ENCODE results near the gene WWOX. TPM values are rescaled to one million over a fixed set of nuclear protein-coding genes. Genes with fewer than 3 reads are reported as not detected.

Gene WWOX
- total RNA-seq, 4 donors from 2014 or later: 76.8 to 102 (median 83.6) TPM

DNA sequence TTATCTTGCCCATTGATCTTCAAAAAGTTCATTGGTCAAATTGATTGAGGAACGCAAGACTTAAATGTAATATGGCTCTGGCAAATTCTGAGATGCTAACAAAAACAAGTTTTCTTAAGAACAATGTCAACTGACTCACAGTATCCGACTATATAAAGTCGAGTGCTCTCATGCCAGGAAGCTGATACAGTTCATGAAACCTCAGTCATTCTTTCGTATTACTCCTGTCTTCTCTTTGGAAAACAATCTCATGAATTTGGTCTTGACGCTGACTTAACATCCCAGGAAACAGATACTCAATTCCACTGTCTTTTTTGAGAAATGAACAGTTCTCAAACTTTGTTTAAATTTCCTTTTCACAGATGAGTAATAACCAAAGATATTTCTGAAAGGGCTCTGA lies 796.2 kb downstream of the WWOX start:
- no peak for DNase-seq (ENCODE audit: low spot score in 2 of 2)
- H3K4me1 ChIP-seq: peaks cover 0 to 4% (median 0%) of the 10 kb centered on the region in 4 donors
- no peaks in the 10 kb centered on the region for H3K27me3 ChIP-seq
- TF ChIP-seq POLR2A (IDR thresholded peaks at IDR 0.05) (no peak), EP300 (IDR thresholded peaks at IDR 0.05) (no peak)
- TF ChIP-seq, protein P1, sequence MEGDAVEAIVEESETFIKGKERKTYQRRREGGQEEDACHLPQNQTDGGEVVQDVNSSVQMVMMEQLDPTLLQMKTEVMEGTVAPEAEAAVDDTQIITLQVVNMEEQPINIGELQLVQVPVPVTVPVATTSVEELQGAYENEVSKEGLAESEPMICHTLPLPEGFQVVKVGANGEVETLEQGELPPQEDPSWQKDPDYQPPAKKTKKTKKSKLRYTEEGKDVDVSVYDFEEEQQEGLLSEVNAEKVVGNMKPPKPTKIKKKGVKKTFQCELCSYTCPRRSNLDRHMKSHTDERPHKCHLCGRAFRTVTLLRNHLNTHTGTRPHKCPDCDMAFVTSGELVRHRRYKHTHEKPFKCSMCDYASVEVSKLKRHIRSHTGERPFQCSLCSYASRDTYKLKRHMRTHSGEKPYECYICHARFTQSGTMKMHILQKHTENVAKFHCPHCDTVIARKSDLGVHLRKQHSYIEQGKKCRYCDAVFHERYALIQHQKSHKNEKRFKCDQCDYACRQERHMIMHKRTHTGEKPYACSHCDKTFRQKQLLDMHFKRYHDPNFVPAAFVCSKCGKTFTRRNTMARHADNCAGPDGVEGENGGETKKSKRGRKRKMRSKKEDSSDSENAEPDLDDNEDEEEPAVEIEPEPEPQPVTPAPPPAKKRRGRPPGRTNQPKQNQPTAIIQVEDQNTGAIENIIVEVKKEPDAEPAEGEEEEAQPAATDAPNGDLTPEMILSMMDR (IDR thresholded peaks at IDR 0.05): no peak
- WGBS, 2 donors: 51 to 62% methylated on average over 5 of the region's 5 CpGs
- H3K4me3 ChIP-seq: no peak overlapping the region
- H3K36me3 ChIP-seq: no peaks in the 10 kb centered on the region
- no peaks in the 10 kb centered on the region for H3K9me3 ChIP-seq
- H3K27ac ChIP-seq: peak overlapping the region in 1 of 4 donors; percentile 42

DNA sequence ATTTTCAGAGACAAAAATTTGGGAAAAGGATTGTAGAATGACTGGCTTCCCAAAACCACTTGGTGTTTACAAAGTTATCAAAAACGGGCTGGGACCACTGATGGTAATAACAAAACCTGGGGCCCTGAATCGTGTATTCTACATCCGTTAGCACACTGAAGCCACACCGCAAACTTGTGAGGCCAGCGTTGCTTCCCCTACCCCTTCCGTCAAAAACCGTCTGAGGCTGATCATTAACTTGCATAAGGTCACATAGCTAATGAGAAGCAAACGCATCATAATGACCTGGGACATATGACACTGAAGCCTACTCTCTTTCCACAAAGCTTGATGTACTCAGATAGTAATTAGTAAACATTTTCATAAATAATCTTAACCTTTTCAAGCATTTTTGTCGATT lies 796.8 kb downstream of the WWOX start:
- WGBS, 2 donors: 79 to 91% methylated on average over 9 of the region's 9 CpGs
- H3K27me3 ChIP-seq: no peaks in the 10 kb centered on the region
- no peak for TF ChIP-seq POLR2A (IDR thresholded peaks at IDR 0.05)
- TF ChIP-seq, protein P1 (IDR thresholded peaks at IDR 0.05): no peak
- TF ChIP-seq EP300 (IDR thresholded peaks at IDR 0.05): no peak
- H3K36me3 ChIP-seq: no peaks in the 10 kb centered on the region
- H3K27ac ChIP-seq: no peak overlapping the region
- peaks cover 0 to 4% (median 0%) of the 10 kb centered on the region in 4 donors for H3K4me1 ChIP-seq
- no peaks in the 10 kb centered on the region for H3K9me3 ChIP-seq
- no peak overlapping the region for H3K4me3 ChIP-seq
- no peak for DNase-seq (ENCODE audit: low spot score in 2 of 2)

DNA sequence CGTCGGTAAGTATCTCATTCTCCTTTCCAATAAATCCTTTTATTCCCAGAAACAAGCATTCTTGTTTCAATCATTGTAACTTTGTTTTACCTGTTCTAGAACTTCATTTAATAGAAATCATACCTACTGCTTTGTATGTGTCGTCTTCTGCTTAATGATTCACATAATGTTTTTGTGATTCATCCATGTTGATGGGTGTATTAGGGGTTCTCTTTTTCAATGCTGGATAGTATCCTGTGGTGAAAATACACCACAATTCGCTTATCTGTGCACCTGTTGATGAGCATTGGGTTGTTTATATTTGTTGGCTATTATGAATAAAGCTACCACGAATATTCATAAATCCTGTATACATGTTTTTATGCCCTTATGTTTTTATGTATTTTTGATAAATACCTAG lies 797.8 kb downstream of the WWOX start:
- H3K4me3 ChIP-seq: no peak overlapping the region
- H3K4me1 ChIP-seq: peaks cover 0 to 4% (median 0%) of the 10 kb centered on the region in 4 donors
- no peaks in the 10 kb centered on the region for H3K9me3 ChIP-seq
- DNase-seq (ENCODE audit: low spot score in 2 of 2): no peak
- H3K27me3 ChIP-seq: no peaks in the 10 kb centered on the region
- TF ChIP-seq, protein P1 (IDR thresholded peaks at IDR 0.05): no peak
- TF ChIP-seq POLR2A (IDR thresholded peaks at IDR 0.05) (no peak), EP300 (IDR thresholded peaks at IDR 0.05) (no peak)
- H3K36me3 ChIP-seq: no peaks in the 10 kb centered on the region
- WGBS, 2 donors: 89 to 93% methylated on average over 5 of the region's 5 CpGs
- no peak overlapping the region for H3K27ac ChIP-seq

DNA sequence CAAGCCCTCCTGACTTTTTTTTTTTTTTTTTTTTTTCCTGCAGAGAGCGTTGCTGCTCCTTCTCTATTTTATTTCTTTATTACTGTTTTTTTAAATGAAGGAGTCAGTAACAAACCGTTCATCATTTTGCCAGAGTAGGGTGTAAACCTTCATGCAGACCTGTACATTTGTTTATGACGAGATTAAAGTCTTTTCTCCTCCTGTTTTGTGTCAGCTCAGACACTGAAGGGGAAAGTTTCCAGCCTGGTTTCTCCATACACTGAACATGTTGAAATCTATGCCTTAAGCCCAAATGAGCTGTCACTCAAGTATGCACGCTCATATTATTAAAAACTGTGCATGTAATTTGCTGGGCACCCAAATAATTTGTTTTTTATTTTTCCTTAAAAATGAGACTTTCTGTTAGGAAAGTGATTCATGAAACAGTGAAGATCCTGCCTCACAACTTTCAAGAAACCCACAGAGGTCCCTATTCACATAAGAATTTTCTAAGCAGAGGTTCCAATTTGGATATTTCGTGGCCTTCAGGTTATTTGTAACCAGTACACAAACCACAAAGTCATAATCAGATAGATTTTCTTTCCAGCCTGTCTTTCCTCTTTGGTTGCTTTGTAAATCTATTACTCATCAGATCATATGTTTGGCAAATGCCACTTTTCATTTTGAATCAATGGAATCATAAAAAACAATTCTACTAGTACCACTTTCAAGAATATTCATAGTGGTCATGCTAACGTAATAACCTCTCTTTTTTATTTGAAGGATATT lies 800.8 kb downstream of the WWOX start:
- no peak overlapping the region for H3K4me3 ChIP-seq
- WGBS, 2 donors: 65 to 74% methylated on average over 6 of the region's 6 CpGs
- H3K27me3 ChIP-seq: no peaks in the 10 kb centered on the region
- peak overlapping the region in 1 of 4 donors; percentile 22 for H3K27ac ChIP-seq
- H3K36me3 ChIP-seq: no peaks in the 10 kb centered on the region
- H3K4me1 ChIP-seq: peaks cover 0 to 2% (median 0%) of the 10 kb centered on the region in 4 donors
- TF ChIP-seq, protein P1 (IDR thresholded peaks at IDR 0.05): no peak
- no peak for DNase-seq (ENCODE audit: low spot score in 2 of 2)
- H3K9me3 ChIP-seq: no peaks in the 10 kb centered on the region

DNA sequence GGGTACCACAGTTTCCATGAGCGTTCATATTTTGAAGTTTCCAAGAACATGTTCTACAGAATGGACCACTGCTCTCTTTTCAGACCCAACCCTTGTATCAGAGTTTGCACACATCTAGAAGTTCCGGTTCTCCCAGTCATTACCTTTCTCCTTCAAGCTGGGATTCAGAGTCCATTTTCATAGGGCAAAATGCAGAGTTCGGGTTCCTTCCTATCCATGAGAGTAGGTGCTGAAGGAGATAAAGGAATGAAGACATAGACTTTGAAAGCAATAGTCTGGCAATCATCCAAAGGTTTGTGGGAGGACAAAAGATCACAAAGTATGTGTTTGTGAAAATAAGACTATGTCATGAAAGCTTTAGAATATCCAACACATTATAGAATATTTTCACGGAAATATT lies 801.5 kb downstream of the WWOX start:
- no peaks in the 10 kb centered on the region for H3K36me3 ChIP-seq
- WGBS, 2 donors: 84 to 89% methylated on average over 4 of the region's 4 CpGs
- no peak overlapping the region for H3K4me3 ChIP-seq
- no peak overlapping the region for H3K27ac ChIP-seq
- TF ChIP-seq POLR2A (IDR thresholded peaks at IDR 0.05): no peak
- TF ChIP-seq, protein P1 (IDR thresholded peaks at IDR 0.05): no peak
- TF ChIP-seq EP300 (IDR thresholded peaks at IDR 0.05): no peak
- DNase-seq (ENCODE audit: low spot score in 2 of 2): no peak
- no peaks in the 10 kb centered on the region for H3K27me3 ChIP-seq
- no peaks in the 10 kb centered on the region for H3K9me3 ChIP-seq
- H3K4me1 ChIP-seq: no peaks in the 10 kb centered on the region
